GM12865 (cell line): Measurements from ENCODE around the gene AGA.

Experiments
- DNase-seq: peaks from one replicate; pipeline ENCODE4 v3.0.0; 2010; ENCODE audit warnings: low read depth
- H3K4me3 ChIP-seq: 2 replicates; pipeline ENCODE4 v1.5.1; 2011; ENCODE audit warnings: mild to moderate bottlenecking, low read depth, low read length, control low read depth
- TF ChIP-seq, protein P1 (sequence below): IDR thresholded peaks from 2 replicates; pipeline ENCODE4 v1.5.1; 2011; ENCODE audit warnings: low read length, control low read depth, low read depth, inconsistent platforms; ENCODE audit not compliant: insufficient read depth; ENCODE audit errors: missing control alignments

The AGA gene

DNA sequence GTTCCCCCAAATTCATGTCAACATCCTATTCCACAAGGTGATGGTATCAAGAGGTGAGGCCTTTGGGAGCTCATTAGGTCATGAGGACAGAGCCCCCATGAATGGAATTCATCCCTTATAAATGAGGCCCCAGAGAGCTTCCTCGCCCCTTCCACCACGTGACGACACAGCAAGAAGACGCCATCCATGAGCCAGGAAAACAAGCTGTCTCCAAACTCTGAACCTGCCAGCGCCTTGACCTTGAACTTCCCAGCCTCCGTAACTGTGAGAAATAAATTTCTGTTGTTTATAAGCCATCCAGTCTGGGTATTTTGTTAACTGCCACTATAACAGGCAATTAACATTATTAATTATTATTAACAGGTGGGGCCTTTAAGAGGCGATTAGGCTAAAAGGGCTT, 5.8 kb downstream of the AGA start:
- H3K4me3 ChIP-seq, result no peak overlapping the region
- TF ChIP-seq, protein P1, sequence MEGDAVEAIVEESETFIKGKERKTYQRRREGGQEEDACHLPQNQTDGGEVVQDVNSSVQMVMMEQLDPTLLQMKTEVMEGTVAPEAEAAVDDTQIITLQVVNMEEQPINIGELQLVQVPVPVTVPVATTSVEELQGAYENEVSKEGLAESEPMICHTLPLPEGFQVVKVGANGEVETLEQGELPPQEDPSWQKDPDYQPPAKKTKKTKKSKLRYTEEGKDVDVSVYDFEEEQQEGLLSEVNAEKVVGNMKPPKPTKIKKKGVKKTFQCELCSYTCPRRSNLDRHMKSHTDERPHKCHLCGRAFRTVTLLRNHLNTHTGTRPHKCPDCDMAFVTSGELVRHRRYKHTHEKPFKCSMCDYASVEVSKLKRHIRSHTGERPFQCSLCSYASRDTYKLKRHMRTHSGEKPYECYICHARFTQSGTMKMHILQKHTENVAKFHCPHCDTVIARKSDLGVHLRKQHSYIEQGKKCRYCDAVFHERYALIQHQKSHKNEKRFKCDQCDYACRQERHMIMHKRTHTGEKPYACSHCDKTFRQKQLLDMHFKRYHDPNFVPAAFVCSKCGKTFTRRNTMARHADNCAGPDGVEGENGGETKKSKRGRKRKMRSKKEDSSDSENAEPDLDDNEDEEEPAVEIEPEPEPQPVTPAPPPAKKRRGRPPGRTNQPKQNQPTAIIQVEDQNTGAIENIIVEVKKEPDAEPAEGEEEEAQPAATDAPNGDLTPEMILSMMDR, result no peak
- no peak for DNase-seq

DNA sequence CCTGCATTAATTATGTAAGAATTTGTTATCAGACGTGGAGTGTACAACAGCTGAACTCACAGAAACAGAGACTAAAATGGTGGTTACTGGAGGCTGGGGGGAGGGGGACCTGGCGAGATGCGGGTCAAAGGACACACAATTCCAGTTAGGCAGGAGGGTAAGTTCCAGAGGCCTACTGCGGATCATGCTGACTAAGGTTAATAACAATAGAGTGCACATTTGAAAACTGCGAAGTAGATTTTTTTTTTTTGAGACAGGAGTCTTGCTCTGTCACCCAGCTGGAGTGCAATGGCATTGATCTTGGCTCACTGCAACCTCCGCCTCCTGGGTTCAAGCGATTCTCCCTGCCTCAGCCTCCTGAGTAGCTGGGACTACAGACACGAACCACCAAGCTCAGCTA, 7.6 kb downstream of the AGA start:
- no peak overlapping the region for H3K4me3 ChIP-seq
- DNase-seq, result no peak
- TF ChIP-seq, protein P1, result no peak

DNA sequence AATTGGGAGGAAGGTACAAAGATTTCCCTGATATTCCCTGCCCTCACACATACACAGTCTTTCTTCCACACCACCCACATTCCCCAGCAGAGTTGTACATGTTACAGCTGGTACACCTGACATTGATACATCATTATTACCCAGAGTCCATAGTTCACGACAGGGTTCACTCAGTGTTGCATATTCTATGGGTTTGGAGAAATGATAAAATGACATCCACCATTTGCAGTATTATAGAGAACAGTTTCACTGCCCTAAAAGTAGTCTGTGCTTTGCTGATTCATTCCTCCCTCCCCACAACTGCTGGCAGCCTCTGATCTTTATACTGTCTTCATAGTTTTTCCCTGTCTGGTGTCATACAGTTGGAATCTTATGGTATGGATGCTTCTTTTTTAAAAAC, 15.0 kb downstream of the AGA start:
- TF ChIP-seq, protein P1, result no peak
- DNase-seq, result no peak
- no peak overlapping the region for H3K4me3 ChIP-seq

DNA sequence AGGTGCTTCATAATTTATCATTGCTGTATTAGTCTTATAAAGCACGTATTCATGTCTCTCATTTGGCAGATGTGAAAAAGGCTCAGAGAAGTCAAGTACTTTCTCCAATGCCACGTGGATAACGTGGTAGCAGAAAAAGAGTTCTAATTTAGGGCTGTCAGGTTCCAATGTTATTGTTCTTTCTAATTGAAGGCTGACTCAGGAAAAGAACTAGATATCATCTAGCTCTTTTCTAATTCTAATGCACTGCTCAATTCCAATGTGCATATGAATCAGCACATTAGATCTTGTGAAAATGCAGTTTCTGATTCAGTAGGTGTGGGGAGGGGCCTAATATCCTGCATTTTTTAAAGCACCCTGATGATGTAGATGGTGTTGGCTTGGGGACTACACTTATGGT, 22.8 kb downstream of the AGA start:
- TF ChIP-seq, protein P1, result no peak
- no peak overlapping the region for H3K4me3 ChIP-seq
- DNase-seq, result no peak

DNA sequence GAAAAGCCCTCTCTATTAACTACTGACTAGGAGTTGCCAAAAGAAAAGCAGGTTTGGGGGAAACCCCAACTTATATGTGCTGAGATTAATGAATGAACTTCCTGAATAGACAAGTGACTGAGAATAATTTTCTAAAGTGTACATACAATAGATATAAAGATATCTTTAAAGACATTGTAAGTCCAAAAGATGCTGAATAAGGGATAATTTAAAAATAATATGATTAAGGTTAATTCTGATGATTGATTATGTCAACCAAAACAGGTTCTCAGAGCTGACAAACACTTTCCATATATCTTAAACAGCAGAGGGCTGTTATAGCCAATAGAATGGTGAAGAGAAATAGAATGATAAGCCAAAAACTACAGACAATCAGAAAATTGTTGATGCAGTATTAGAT, 28.6 kb downstream of the AGA start:
- no peak for DNase-seq
- H3K4me3 ChIP-seq, result no peak overlapping the region
- TF ChIP-seq, protein P1, result no peak

DNA sequence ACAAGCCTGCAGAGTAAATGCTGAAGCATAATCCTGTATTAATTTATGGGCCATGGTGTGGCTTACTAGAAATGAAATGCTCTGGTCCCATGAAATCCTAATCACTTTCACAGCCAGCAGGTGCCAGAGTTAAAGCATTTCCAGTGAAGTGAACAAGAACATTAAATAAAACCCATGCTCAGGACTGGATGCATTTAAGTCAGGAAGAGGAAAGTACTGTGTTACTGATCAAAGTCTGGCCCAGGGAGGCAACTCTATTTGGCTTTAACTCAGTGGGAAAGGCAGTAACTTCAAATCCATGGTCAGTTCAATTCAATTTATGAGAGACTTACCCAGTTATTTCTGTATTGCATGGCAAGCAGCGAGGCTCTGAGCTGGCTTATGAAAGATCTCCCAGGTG, 29.2 kb downstream of the AGA start:
- DNase-seq, result no peak
- H3K4me3 ChIP-seq, result no peak overlapping the region
- TF ChIP-seq, protein P1, result no peak

DNA sequence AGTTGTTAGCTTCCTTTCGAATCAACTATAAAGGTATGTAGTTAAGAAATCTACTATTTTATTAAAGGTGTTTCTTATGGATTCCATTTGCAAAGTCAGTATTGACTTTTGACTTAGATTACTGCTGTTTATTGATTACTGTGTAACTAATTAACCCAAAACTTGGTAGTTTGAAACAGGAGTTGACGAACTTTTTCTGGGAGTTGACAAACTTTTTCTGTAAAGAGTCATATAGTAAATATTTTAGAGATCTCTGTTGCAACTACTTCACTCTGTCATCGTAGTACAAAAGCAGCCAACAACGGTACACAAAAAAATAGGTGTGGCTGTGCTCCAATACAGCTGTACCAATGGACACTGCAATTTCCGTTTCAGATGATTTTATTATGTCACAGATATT, 30.2 kb downstream of the AGA start:
- H3K4me3 ChIP-seq, result no peak overlapping the region
- TF ChIP-seq, protein P1, result no peak
- no peak for DNase-seq
